Endothelial cell of umbilical vein (primary cell): ENCODE data around the gene ARF6. TPM values are rescaled to one million over a fixed set of nuclear protein-coding genes. Genes with fewer than 3 reads are reported as not detected.

Experiments
- BruUV-seq: library from RNA; stranded (reverse); fragments of 400-500 nt; replicated peaks from 2 replicates; lab custom pipeline; 2021; lab: Mats Ljungman, UMichigan
- CTCF ChIA-PET: fragments of 300-600, 350-600 bp; sonication (Branson Sonifier 250); formaldehyde crosslinking; loops from one replicate; lab custom pipeline; 2021; ENCODE audit warnings: antibody characterized with exemption, inconsistent platforms; lab: Charles Lee
- POLR2A ChIA-PET: fragments of 300-600, 350-600 bp; sonication (Branson Sonifier 250); formaldehyde crosslinking; loops from one replicate; lab custom pipeline; 2021; ENCODE audit warnings: antibody characterized with exemption, inconsistent platforms; lab: Charles Lee
- DNase-seq: peaks from one replicate; pipeline ENCODE4 v3.0.0-alpha.2; 2011; ENCODE audit warnings: low read depth, low spot score
- FAIRE-seq: peaks from 2 replicates; lab custom pipeline; 2011; peaks lifted over from hg19 to GRCh38; lab: Jason Lieb, UNC
- H2AFZ ChIP-seq: 2 replicates; pipeline ENCODE4 v1.6.0; 2012; ENCODE audit warnings: low read depth, low read length, control low read depth, inconsistent platforms
- H3K27ac ChIP-seq: 2 replicates; pipeline ENCODE4 v1.5.1; 2011; ENCODE audit warnings: low read depth, mild to moderate bottlenecking, control low read depth, low read length, moderate library complexity; ENCODE audit not compliant: insufficient read depth
- H3K27me3 ChIP-seq, 2 experiments: 2 replicates each; pipeline versions ENCODE4 v1.6.0 to v1.6.1; 2011; ENCODE audit warnings: low read length in 2 of 2, mixed read lengths in 1 of 2; ENCODE audit not compliant: control insufficient read depth in 2 of 2, insufficient read depth in 2 of 2
- H3K36me3 ChIP-seq, 2 experiments: 2 replicates in 1 of 2; 3 replicates in 1 of 2; pipeline ENCODE4 v1.5.1; 2011; ENCODE audit warnings: low read length in 2 of 2, mild to moderate bottlenecking in 1 of 2, moderate library complexity in 1 of 2; ENCODE audit not compliant: control insufficient read depth in 2 of 2, insufficient read depth in 2 of 2; ENCODE audit errors: extremely low read depth in 1 of 2
- H3K4me1 ChIP-seq: 3 replicates; pipeline ENCODE4 v1.5.1; 2011; ENCODE audit warnings: mild to moderate bottlenecking, low read length; ENCODE audit not compliant: control insufficient read depth, insufficient read depth; ENCODE audit errors: extremely low read depth
- H3K4me2 ChIP-seq: 2 replicates; pipeline ENCODE4 v1.6.1; 2011; ENCODE audit warnings: low read length, control low read depth, mixed read lengths; ENCODE audit not compliant: insufficient read depth
- H3K4me3 ChIP-seq, 3 experiments: fragments of 200-600 bp in 1 of 3; sonication (generic), shearing (Covaris generic) in 1 of 3; replicated peaks in 1 of 3; 2 replicates each; pipeline ENCODE4 v1.5.1; 2011 to 2016; ENCODE audit warnings: control low read depth in 3 of 3, low read length in 3 of 3, mild to moderate bottlenecking in 2 of 3, inconsistent platforms in 1 of 3, low read depth in 1 of 3, moderate library complexity in 1 of 3; ENCODE audit not compliant: insufficient read depth in 1 of 3
- H3K79me2 ChIP-seq: 2 replicates; pipeline ENCODE4 v1.6.0; 2012; ENCODE audit warnings: low read length, inconsistent platforms; ENCODE audit not compliant: control insufficient read depth, insufficient read depth
- H3K9ac ChIP-seq: replicated peaks from 2 replicates; pipeline ENCODE3; 2011; ENCODE audit warnings: low read length, control low read depth; ENCODE audit not compliant: insufficient read depth; ENCODE audit errors: extremely low read depth
- H3K9me1 ChIP-seq: replicated peaks from 3 replicates; pipeline ENCODE4 v1.6.0; 2011; ENCODE audit warnings: mild to moderate bottlenecking, low read length; ENCODE audit not compliant: control insufficient read depth, insufficient read depth; ENCODE audit errors: extremely low read depth
- H3K9me3 ChIP-seq: replicated peaks from 2 replicates; pipeline ENCODE4 v1.5.1; 2012; ENCODE audit warnings: low read length, inconsistent platforms; ENCODE audit not compliant: control insufficient read depth, insufficient read depth
- H4K20me1 ChIP-seq: replicated peaks from 2 replicates; pipeline ENCODE3; 2011; ENCODE audit warnings: mild to moderate bottlenecking, low read length; ENCODE audit not compliant: control insufficient read depth, insufficient read depth; ENCODE audit errors: extremely low read depth
- EZH2 ChIP-seq: IDR thresholded peaks from 2 replicates; pipeline ENCODE4 v1.6.1; 2012; ENCODE audit warnings: borderline replicate concordance, low read depth, mild to moderate bottlenecking, moderate library complexity, low read length, inconsistent platforms; ENCODE audit not compliant: severe bottlenecking
- FOS ChIP-seq: IDR thresholded peaks from 2 replicates; pipeline ENCODE4 v1.6.1; 2011; ENCODE audit warnings: mild to moderate bottlenecking, low read length, moderate library complexity, borderline replicate concordance; ENCODE audit not compliant: insufficient read depth
- GATA2 ChIP-seq: IDR thresholded peaks from 2 replicates; pipeline ENCODE4 v1.7.0; 2011; ENCODE audit warnings: low read depth, mild to moderate bottlenecking, moderate library complexity, mixed read lengths, low read length; ENCODE audit not compliant: insufficient read length, insufficient read depth
- JUN ChIP-seq: IDR thresholded peaks from 2 replicates; pipeline ENCODE4 v1.6.1; 2011; ENCODE audit warnings: borderline replicate concordance, low read depth; ENCODE audit not compliant: insufficient read length, insufficient read depth
- MYC ChIP-seq: IDR thresholded peaks from one replicate; pipeline ENCODE4 v1.6.1; 2011; ENCODE audit warnings: mild to moderate bottlenecking, low read depth, low read length
- POLR2A ChIP-seq: IDR thresholded peaks from 2 replicates; pipeline ENCODE4 v1.6.1; 2012; ENCODE audit warnings: low read depth, mild to moderate bottlenecking, control low read depth, low read length
- POLR2AphosphoS5 ChIP-seq: IDR thresholded peaks from 2 replicates; pipeline ENCODE4 v1.6.1; 2012; ENCODE audit warnings: low read depth, mild to moderate bottlenecking, control low read depth, low read length, moderate library complexity; ENCODE audit not compliant: insufficient read depth
- dilution Hi-C: fragments of 300-500 bp; cut with MboI; formaldehyde crosslinking; loops from one replicate; pipeline ENCODE4 v1.15.0; 2019; ENCODE audit warnings: low sequenced_read_pairs; ENCODE audit not compliant: extremely low pct_ligation_motif_present
- intact Hi-C: fragments of 100-400 bp; cut with micrococcal nuclease; formaldehyde crosslinking; loops from one replicate; pipeline ENCODE4 v1.10.0; 2022
- polyA plus RNA-seq, 4 experiments: library from polyadenylated mRNA; depleted of rRNA in 3 of 4; stranded (reverse) in 3 of 4; unstranded in 1 of 4; fragments of >200 nt; gene quantifications; 2 replicates each; pipeline versions ENCODE4 v1.2.1 to v1.2.3, GENCODE V29; 2011 to 2012; ENCODE audit warnings: missing spikeins in 1 of 4
- total RNA-seq: library from RNA; stranded (reverse); gene quantifications from 2 replicates; pipeline ENCODE4 v1.2.3, GENCODE V29; 2021
- TF ChIP-seq, protein P1 (sequence below): IDR thresholded peaks from 2 replicates; pipeline ENCODE4 v1.6.1; 2011; ENCODE audit not compliant: insufficient read depth, insufficient read length
- TF ChIP-seq, protein P2 (sequence below), 2 donors: IDR thresholded peaks; 1 replicate in 1 of 2; 2 replicates in 1 of 2; pipeline ENCODE4 v1.5.1; 2011; ENCODE audit warnings: low read length in 2 of 2, mild to moderate bottlenecking in 2 of 2, moderate library complexity in 2 of 2, control low read depth in 1 of 2, inconsistent platforms in 1 of 2, low read depth in 1 of 2; ENCODE audit not compliant: insufficient read depth in 1 of 2; ENCODE audit errors: extremely low read depth in 1 of 2

The ARF6 gene
- total and polyA plus RNA-seq, 2 donors (not counting 3 experiments of a cell fraction or from before 2014, with no cell fraction given) = 21.7 to 73.6 TPM

DNA sequence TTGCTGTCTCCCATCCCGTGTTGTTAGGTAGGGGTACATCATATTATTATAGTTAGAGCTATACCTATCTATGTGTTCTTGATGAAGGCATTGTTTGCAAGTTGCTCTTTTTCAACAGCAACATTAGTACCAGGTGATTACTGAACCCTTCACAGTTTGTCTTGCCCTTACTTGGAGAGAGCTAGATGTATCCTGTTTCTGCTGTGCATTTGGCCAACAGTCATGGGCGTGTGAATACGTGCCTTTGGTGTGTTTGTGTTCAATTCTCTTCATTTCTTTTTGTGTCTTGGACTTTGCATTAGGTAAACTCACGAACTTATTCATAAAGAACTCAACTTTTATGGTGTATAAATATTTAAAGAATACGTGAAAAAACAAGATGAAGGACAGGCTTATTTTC lies 14.3 kb downstream of the ARF6 start:
- Histone ChIP-seq H3K27me3 (no peaks in the 10 kb centered on the region), H3K27ac (peak overlapping the region; percentile 96), H3K4me2 (peak overlapping the region; percentile 99), H3K9ac (peak overlapping the region; percentile 81), H3K9me3 (no peaks in the 10 kb centered on the region), H3K36me3 (no peaks in the 10 kb centered on the region), H3K9me1 (no peaks in the 10 kb centered on the region), H3K79me2 (no peaks in the 10 kb centered on the region), H3K4me1 (peaks cover 33% of the 10 kb centered on the region), H4K20me1 (no peaks in the 10 kb centered on the region), H2AFZ (peak overlapping the region; percentile 82), H3K4me3 (peak overlapping the region in 2 of 3 experiments; percentile 22 to 60)
- intact Hi-C loops = loop anchor here (1.0 kb wide), 2 partner anchors 39 to 154 kb away; no protein-coding TSS in a partner anchor
- DNase-seq = peak; percentile 54
- TF ChIP-seq GATA2 = no peak
- TF ChIP-seq MYC = no peak
- TF ChIP-seq, protein P1, sequence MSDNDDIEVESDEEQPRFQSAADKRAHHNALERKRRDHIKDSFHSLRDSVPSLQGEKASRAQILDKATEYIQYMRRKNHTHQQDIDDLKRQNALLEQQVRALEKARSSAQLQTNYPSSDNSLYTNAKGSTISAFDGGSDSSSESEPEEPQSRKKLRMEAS = no peak
- TF ChIP-seq POLR2A = no peak
- TF ChIP-seq POLR2AphosphoS5 = no peak
- TF ChIP-seq EZH2 = no peak
- no peak for TF ChIP-seq JUN
- TF ChIP-seq, protein P2, sequence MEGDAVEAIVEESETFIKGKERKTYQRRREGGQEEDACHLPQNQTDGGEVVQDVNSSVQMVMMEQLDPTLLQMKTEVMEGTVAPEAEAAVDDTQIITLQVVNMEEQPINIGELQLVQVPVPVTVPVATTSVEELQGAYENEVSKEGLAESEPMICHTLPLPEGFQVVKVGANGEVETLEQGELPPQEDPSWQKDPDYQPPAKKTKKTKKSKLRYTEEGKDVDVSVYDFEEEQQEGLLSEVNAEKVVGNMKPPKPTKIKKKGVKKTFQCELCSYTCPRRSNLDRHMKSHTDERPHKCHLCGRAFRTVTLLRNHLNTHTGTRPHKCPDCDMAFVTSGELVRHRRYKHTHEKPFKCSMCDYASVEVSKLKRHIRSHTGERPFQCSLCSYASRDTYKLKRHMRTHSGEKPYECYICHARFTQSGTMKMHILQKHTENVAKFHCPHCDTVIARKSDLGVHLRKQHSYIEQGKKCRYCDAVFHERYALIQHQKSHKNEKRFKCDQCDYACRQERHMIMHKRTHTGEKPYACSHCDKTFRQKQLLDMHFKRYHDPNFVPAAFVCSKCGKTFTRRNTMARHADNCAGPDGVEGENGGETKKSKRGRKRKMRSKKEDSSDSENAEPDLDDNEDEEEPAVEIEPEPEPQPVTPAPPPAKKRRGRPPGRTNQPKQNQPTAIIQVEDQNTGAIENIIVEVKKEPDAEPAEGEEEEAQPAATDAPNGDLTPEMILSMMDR (IDR thresholded peaks at IDR 0.05; ENCODE audit: extremely low read depth in 1 of 2, insufficient read depth in 1 of 2, low read depth in 1 of 2, low read length in 2 of 2) = no peak
- no peak for TF ChIP-seq FOS
- dilution Hi-C loops = no loop called here
- FAIRE-seq = peak; percentile 83
- POLR2A ChIA-PET = interaction anchor here (0.6 kb wide), 1 partner anchor 15 kb away, joined by 3 read pairs; the partner anchor contains the start of gene ARF6
- CTCF ChIA-PET = interaction anchor here (0.6 to 2.4 kb wide), 15 partner anchors 9 to 155 kb away, joined by 3 to 10 read pairs (median 5); partner anchors contain the start of gene ARF6
- no TSS peak for BruUV-seq
